ENCODE data around the gene ATP13A2.

The ATP13A2 gene

GRCh38 chr1:17023102-17023501 lies 11.4 kb upstream of the ATP13A2 start:
- H3K4me3 ChIP-seq (ENCODE audit: low read depth, low read length) = no peak overlapping the region
- no peak for DNase-seq (ENCODE audit: low read depth)
- TF ChIP-seq CTCF (IDR thresholded peaks at IDR 0.05; ENCODE audit: control insufficient read depth, extremely low read depth, insufficient read depth) = no peak

GRCh38 chr1:17021896-17022295 lies 10.2 kb upstream of the ATP13A2 start:
- no peak for DNase-seq (ENCODE audit: low read depth)
- TF ChIP-seq CTCF (IDR thresholded peaks at IDR 0.05; ENCODE audit: control insufficient read depth, extremely low read depth, insufficient read depth) = no peak
- H3K4me3 ChIP-seq (ENCODE audit: low read depth, low read length) = no peak overlapping the region

- H3K4me3 ChIP-seq (ENCODE audit: low read depth, low read length) = no peak overlapping the region
- no peak for TF ChIP-seq CTCF (IDR thresholded peaks at IDR 0.05; ENCODE audit: control insufficient read depth, extremely low read depth, insufficient read depth)
- no peak for DNase-seq (ENCODE audit: low read depth)
Observed at GRCh38 chr1:17020502-17020901, 8.8 kb upstream of the ATP13A2 start.

- no peak for TF ChIP-seq CTCF (IDR thresholded peaks at IDR 0.05; ENCODE audit: control insufficient read depth, extremely low read depth, insufficient read depth)
- H3K4me3 ChIP-seq (ENCODE audit: low read depth, low read length) = no peak overlapping the region
- no peak for DNase-seq (ENCODE audit: low read depth)
Observed at GRCh38 chr1:17018849-17019248, 7.1 kb upstream of the ATP13A2 start.

- no peak for TF ChIP-seq CTCF (IDR thresholded peaks at IDR 0.05; ENCODE audit: control insufficient read depth, extremely low read depth, insufficient read depth)
Observed at GRCh38 chr1:17017435-17017834, 5.7 kb upstream of the ATP13A2 start.

GRCh38 chr1:17016317-17016661 lies 4.6 kb upstream of the ATP13A2 start:
- no peak for TF ChIP-seq CTCF (IDR thresholded peaks at IDR 0.05; ENCODE audit: control insufficient read depth, extremely low read depth, insufficient read depth)
- no peak for DNase-seq (ENCODE audit: low read depth)
- no peak overlapping the region for H3K4me3 ChIP-seq (ENCODE audit: low read depth, low read length)

More at GRCh38 chr1:17017435-17017834, 5.7 kb upstream of the ATP13A2 start:
- H3K4me3 ChIP-seq (ENCODE audit: low read depth, low read length) = no peak overlapping the region
- DNase-seq (ENCODE audit: low read depth) = no peak

GRCh38 chr1:17014671-17015567 lies 3.2 kb upstream of the ATP13A2 start:
- no peak for DNase-seq (ENCODE audit: low read depth)
- no peak overlapping the region for H3K4me3 ChIP-seq (ENCODE audit: low read depth, low read length)
- TF ChIP-seq CTCF (IDR thresholded peaks at IDR 0.05; ENCODE audit: control insufficient read depth, extremely low read depth, insufficient read depth) = no peak
